Endothelial cell of umbilical vein (primary cell): Measurements from ENCODE around the gene SIAE. TPM values are rescaled to one million over a fixed set of nuclear protein-coding genes. Genes with fewer than 3 reads are reported as not detected.

Experiments used
- BruUV-seq: library from RNA; stranded (reverse); fragments of 400-500 nt; replicated peaks from 2 replicates; lab custom pipeline; 2021; lab: Mats Ljungman, UMichigan
- CTCF ChIA-PET: fragments of 300-600, 350-600 bp; sonication (Branson Sonifier 250); formaldehyde crosslinking; loops from one replicate; lab custom pipeline; 2021; ENCODE audit warnings: antibody characterized with exemption, inconsistent platforms; lab: Charles Lee
- POLR2A ChIA-PET: fragments of 300-600, 350-600 bp; sonication (Branson Sonifier 250); formaldehyde crosslinking; loops from one replicate; lab custom pipeline; 2021; ENCODE audit warnings: antibody characterized with exemption, inconsistent platforms; lab: Charles Lee
- DNase-seq: peaks from one replicate; pipeline ENCODE4 v3.0.0-alpha.2; 2011; ENCODE audit warnings: low read depth, low spot score
- FAIRE-seq: peaks from 2 replicates; lab custom pipeline; 2011; peaks lifted over from hg19 to GRCh38; lab: Jason Lieb, UNC
- H2AFZ ChIP-seq: 2 replicates; pipeline ENCODE4 v1.6.0; 2012; ENCODE audit warnings: low read depth, low read length, control low read depth, inconsistent platforms
- H3K27ac ChIP-seq: 2 replicates; pipeline ENCODE4 v1.5.1; 2011; ENCODE audit warnings: low read depth, mild to moderate bottlenecking, control low read depth, low read length, moderate library complexity; ENCODE audit not compliant: insufficient read depth
- H3K27me3 ChIP-seq, 2 experiments: 2 replicates each; pipeline versions ENCODE4 v1.6.0 to v1.6.1; 2011; ENCODE audit warnings: low read length in 2 of 2, mixed read lengths in 1 of 2; ENCODE audit not compliant: control insufficient read depth in 2 of 2, insufficient read depth in 2 of 2
- H3K36me3 ChIP-seq, 2 experiments: 2 replicates in 1 of 2; 3 replicates in 1 of 2; pipeline ENCODE4 v1.5.1; 2011; ENCODE audit warnings: low read length in 2 of 2, mild to moderate bottlenecking in 1 of 2, moderate library complexity in 1 of 2; ENCODE audit not compliant: control insufficient read depth in 2 of 2, insufficient read depth in 2 of 2; ENCODE audit errors: extremely low read depth in 1 of 2
- H3K4me1 ChIP-seq: 3 replicates; pipeline ENCODE4 v1.5.1; 2011; ENCODE audit warnings: mild to moderate bottlenecking, low read length; ENCODE audit not compliant: control insufficient read depth, insufficient read depth; ENCODE audit errors: extremely low read depth
- H3K4me2 ChIP-seq: 2 replicates; pipeline ENCODE4 v1.6.1; 2011; ENCODE audit warnings: low read length, control low read depth, mixed read lengths; ENCODE audit not compliant: insufficient read depth
- H3K4me3 ChIP-seq, 3 experiments: fragments of 200-600 bp in 1 of 3; sonication (generic), shearing (Covaris generic) in 1 of 3; replicated peaks in 1 of 3; 2 replicates each; pipeline ENCODE4 v1.5.1; 2011 to 2016; ENCODE audit warnings: control low read depth in 3 of 3, low read length in 3 of 3, mild to moderate bottlenecking in 2 of 3, inconsistent platforms in 1 of 3, low read depth in 1 of 3, moderate library complexity in 1 of 3; ENCODE audit not compliant: insufficient read depth in 1 of 3
- H3K79me2 ChIP-seq: 2 replicates; pipeline ENCODE4 v1.6.0; 2012; ENCODE audit warnings: low read length, inconsistent platforms; ENCODE audit not compliant: control insufficient read depth, insufficient read depth
- H3K9ac ChIP-seq: replicated peaks from 2 replicates; pipeline ENCODE3; 2011; ENCODE audit warnings: low read length, control low read depth; ENCODE audit not compliant: insufficient read depth; ENCODE audit errors: extremely low read depth
- H3K9me1 ChIP-seq: replicated peaks from 3 replicates; pipeline ENCODE4 v1.6.0; 2011; ENCODE audit warnings: mild to moderate bottlenecking, low read length; ENCODE audit not compliant: control insufficient read depth, insufficient read depth; ENCODE audit errors: extremely low read depth
- H3K9me3 ChIP-seq: replicated peaks from 2 replicates; pipeline ENCODE4 v1.5.1; 2012; ENCODE audit warnings: low read length, inconsistent platforms; ENCODE audit not compliant: control insufficient read depth, insufficient read depth
- H4K20me1 ChIP-seq: replicated peaks from 2 replicates; pipeline ENCODE3; 2011; ENCODE audit warnings: mild to moderate bottlenecking, low read length; ENCODE audit not compliant: control insufficient read depth, insufficient read depth; ENCODE audit errors: extremely low read depth
- EZH2 ChIP-seq: IDR thresholded peaks from 2 replicates; pipeline ENCODE4 v1.6.1; 2012; ENCODE audit warnings: borderline replicate concordance, low read depth, mild to moderate bottlenecking, moderate library complexity, low read length, inconsistent platforms; ENCODE audit not compliant: severe bottlenecking
- FOS ChIP-seq: IDR thresholded peaks from 2 replicates; pipeline ENCODE4 v1.6.1; 2011; ENCODE audit warnings: mild to moderate bottlenecking, low read length, moderate library complexity, borderline replicate concordance; ENCODE audit not compliant: insufficient read depth
- GATA2 ChIP-seq: IDR thresholded peaks from 2 replicates; pipeline ENCODE4 v1.7.0; 2011; ENCODE audit warnings: low read depth, mild to moderate bottlenecking, moderate library complexity, mixed read lengths, low read length; ENCODE audit not compliant: insufficient read length, insufficient read depth
- JUN ChIP-seq: IDR thresholded peaks from 2 replicates; pipeline ENCODE4 v1.6.1; 2011; ENCODE audit warnings: borderline replicate concordance, low read depth; ENCODE audit not compliant: insufficient read length, insufficient read depth
- MAX ChIP-seq: IDR thresholded peaks from 2 replicates; pipeline ENCODE4 v1.6.1; 2011; ENCODE audit not compliant: insufficient read depth, insufficient read length
- MYC ChIP-seq: IDR thresholded peaks from one replicate; pipeline ENCODE4 v1.6.1; 2011; ENCODE audit warnings: mild to moderate bottlenecking, low read depth, low read length
- POLR2A ChIP-seq: IDR thresholded peaks from 2 replicates; pipeline ENCODE4 v1.6.1; 2012; ENCODE audit warnings: low read depth, mild to moderate bottlenecking, control low read depth, low read length
- POLR2AphosphoS5 ChIP-seq: IDR thresholded peaks from 2 replicates; pipeline ENCODE4 v1.6.1; 2012; ENCODE audit warnings: low read depth, mild to moderate bottlenecking, control low read depth, low read length, moderate library complexity; ENCODE audit not compliant: insufficient read depth
- dilution Hi-C: fragments of 300-500 bp; cut with MboI; formaldehyde crosslinking; loops from one replicate; pipeline ENCODE4 v1.15.0; 2019; ENCODE audit warnings: low sequenced_read_pairs; ENCODE audit not compliant: extremely low pct_ligation_motif_present
- intact Hi-C: fragments of 100-400 bp; cut with micrococcal nuclease; formaldehyde crosslinking; loops from one replicate; pipeline ENCODE4 v1.10.0; 2022
- polyA plus RNA-seq, 4 experiments: library from polyadenylated mRNA; depleted of rRNA in 3 of 4; stranded (reverse) in 3 of 4; unstranded in 1 of 4; fragments of >200 nt; gene quantifications; 2 replicates each; pipeline versions ENCODE4 v1.2.1 to v1.2.3, GENCODE V29; 2011 to 2012; ENCODE audit warnings: missing spikeins in 1 of 4
- total RNA-seq: library from RNA; stranded (reverse); gene quantifications from 2 replicates; pipeline ENCODE4 v1.2.3, GENCODE V29; 2021
- TF ChIP-seq, protein P1 (sequence below), 2 donors: IDR thresholded peaks; 1 replicate in 1 of 2; 2 replicates in 1 of 2; pipeline ENCODE4 v1.5.1; 2011; ENCODE audit warnings: low read length in 2 of 2, mild to moderate bottlenecking in 2 of 2, moderate library complexity in 2 of 2, control low read depth in 1 of 2, inconsistent platforms in 1 of 2, low read depth in 1 of 2; ENCODE audit not compliant: insufficient read depth in 1 of 2; ENCODE audit errors: extremely low read depth in 1 of 2

SIAE gene
- total and polyA plus RNA-seq, 2 donors (not counting 3 experiments of a cell fraction or from before 2014, with no cell fraction given) = 16.9 to 23.9 TPM

- TF ChIP-seq MAX (no peak), POLR2A (no peak), GATA2 (no peak), MYC (no peak)
- H3K9me3 ChIP-seq = no peaks in the 10 kb centered on the region
- no peaks in the 10 kb centered on the region for H3K9me1 ChIP-seq
- H3K4me2 ChIP-seq = peak overlapping the region; percentile 54
- no peaks in the 10 kb centered on the region for H4K20me1 ChIP-seq
- no peaks in the 10 kb centered on the region for H3K36me3 ChIP-seq
- H3K27me3 ChIP-seq = no peaks in the 10 kb centered on the region
- H2AFZ ChIP-seq = peak overlapping the region; percentile 37
- no peaks in the 10 kb centered on the region for H3K79me2 ChIP-seq
- DNase-seq (no peak), FAIRE-seq (peak; percentile 12)
- dilution Hi-C loops (no loop called here), intact Hi-C loops (no loop called here)
- POLR2A ChIA-PET = interaction anchor here (1.0 to 1.6 kb wide), 2 partner anchors 66 to 73 kb away, joined by 4 to 6 read pairs; partner anchors contain the start of gene NRGN
- H3K9ac ChIP-seq = peak overlapping the region; percentile 75
- H3K4me3 ChIP-seq = peak overlapping the region; percentile 7 to 95 (median 38)
- H3K27ac ChIP-seq = peak overlapping the region; percentile 63
- H3K4me1 ChIP-seq = peaks cover 26% of the 10 kb centered on the region
- TSS peak; percentile 81 for BruUV-seq
- CTCF ChIA-PET = interaction anchor here (0.7 to 8.9 kb wide), 11 partner anchors 10 to 193 kb away, joined by 3 to 267 read pairs (median 6); partner anchors contain the start of gene NRGN
Observed at GRCh38 chr11:124674168-124674517, 604 bp upstream of the SIAE start.

DNA sequence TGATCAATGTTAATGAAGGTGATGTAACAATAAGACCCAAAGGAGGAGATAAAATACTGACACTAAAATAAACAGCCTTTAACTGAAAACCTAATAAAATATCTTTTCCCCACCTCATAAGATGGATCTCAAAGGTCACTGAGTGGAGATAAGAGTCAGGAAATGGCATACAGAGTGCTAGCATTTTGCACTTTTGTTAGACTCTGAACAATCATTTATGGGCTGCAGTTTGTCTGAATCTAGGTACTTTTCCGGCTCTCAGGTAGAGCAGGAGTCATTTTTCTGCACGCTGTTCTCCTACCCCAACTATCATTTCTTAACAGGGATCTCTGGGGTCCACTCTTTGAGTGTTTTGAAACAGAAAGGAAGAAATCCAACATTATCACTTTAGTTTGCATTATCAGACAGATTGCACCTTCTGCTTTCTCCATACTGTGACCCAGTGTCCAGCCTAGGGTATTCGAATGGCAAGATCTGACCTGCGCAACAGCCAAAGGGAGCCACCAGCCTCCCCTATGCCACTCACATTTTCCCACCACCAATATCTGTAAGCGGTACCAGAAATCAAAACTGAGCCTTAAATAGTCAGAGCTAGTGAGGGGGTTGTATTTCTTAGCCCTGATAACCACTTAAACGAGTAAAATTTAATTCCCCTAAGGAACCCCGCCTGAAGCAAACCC lies 863 bp downstream of the SIAE start:
- CTCF ChIA-PET = interaction anchor here (1.0 to 8.9 kb wide), 8 partner anchors 72 to 164 kb away, joined by 4 to 267 read pairs (median 8); partner anchors contain the start of gene NRGN
- Histone ChIP-seq H3K4me3 (peak overlapping the region; percentile 65 to 95 (median 65)), H3K9me1 (no peaks in the 10 kb centered on the region), H3K4me2 (peak overlapping the region; percentile 84), H3K9ac (peak overlapping the region; percentile 80), H3K9me3 (no peaks in the 10 kb centered on the region), H2AFZ (no peak overlapping the region), H4K20me1 (no peaks in the 10 kb centered on the region), H3K36me3 (no peaks in the 10 kb centered on the region), H3K4me1 (peaks cover 26% of the 10 kb centered on the region), H3K79me2 (no peaks in the 10 kb centered on the region), H3K27me3 (no peaks in the 10 kb centered on the region), H3K27ac (no peak overlapping the region)
- dilution Hi-C loops (no loop called here), intact Hi-C loops (loop anchor here (1.0 to 2.0 kb wide), 8 partner anchors 46 to 165 kb away; partner anchors contain the start of gene MSANTD2)
- FAIRE-seq = peak; percentile 56
- no peak for TF ChIP-seq EZH2
- TF ChIP-seq FOS = no peak
- TF ChIP-seq POLR2A = no peak
- TF ChIP-seq JUN = no peak
- TF ChIP-seq MAX = no peak
- TF ChIP-seq, protein P1, sequence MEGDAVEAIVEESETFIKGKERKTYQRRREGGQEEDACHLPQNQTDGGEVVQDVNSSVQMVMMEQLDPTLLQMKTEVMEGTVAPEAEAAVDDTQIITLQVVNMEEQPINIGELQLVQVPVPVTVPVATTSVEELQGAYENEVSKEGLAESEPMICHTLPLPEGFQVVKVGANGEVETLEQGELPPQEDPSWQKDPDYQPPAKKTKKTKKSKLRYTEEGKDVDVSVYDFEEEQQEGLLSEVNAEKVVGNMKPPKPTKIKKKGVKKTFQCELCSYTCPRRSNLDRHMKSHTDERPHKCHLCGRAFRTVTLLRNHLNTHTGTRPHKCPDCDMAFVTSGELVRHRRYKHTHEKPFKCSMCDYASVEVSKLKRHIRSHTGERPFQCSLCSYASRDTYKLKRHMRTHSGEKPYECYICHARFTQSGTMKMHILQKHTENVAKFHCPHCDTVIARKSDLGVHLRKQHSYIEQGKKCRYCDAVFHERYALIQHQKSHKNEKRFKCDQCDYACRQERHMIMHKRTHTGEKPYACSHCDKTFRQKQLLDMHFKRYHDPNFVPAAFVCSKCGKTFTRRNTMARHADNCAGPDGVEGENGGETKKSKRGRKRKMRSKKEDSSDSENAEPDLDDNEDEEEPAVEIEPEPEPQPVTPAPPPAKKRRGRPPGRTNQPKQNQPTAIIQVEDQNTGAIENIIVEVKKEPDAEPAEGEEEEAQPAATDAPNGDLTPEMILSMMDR (IDR thresholded peaks at IDR 0.05; ENCODE audit: extremely low read depth in 1 of 2, insufficient read depth in 1 of 2, low read depth in 1 of 2, low read length in 2 of 2) = no peak
- no peak for TF ChIP-seq MYC
- no peak for TF ChIP-seq GATA2
- no peak for TF ChIP-seq POLR2AphosphoS5
- DNase-seq = no peak
- BruUV-seq = no TSS peak
- POLR2A ChIA-PET = interaction anchor here (0.7 to 1.6 kb wide), 4 partner anchors 74 to 164 kb away, joined by 3 to 6 read pairs (median 3); no protein-coding TSS in a partner anchor
